CD14-positive monocyte (primary cell): ENCODE results near the gene JAKMIP2. TPM values are rescaled to one million over a fixed set of nuclear protein-coding genes. Genes with fewer than 3 reads are reported as not detected.
"Not testable (repeated sequence)": the region's sequence is repeated elsewhere in the genome, so short reads cannot be mapped to it uniquely, and the experiment has no call there.

ENCODE experiments used
- DNase-seq, 3 donors: peaks; one replicate each; pipeline ENCODE4 v3.0.0-alpha.2; 2011 to 2022
- H2AFZ ChIP-seq: 2 replicates; pipeline ENCODE4 v1.6.0; 2012; ENCODE audit warnings: mild to moderate bottlenecking, low read depth, low read length, inconsistent platforms; ENCODE audit not compliant: insufficient read depth, poor library complexity, severe bottlenecking
- H3K27ac ChIP-seq, 2 donors: 1 replicate in 1 of 2; 2 replicates in 1 of 2; pipeline ENCODE4 v1.5.1; 2012 to 2013; ENCODE audit warnings: low read length in 2 of 2, control low read depth in 1 of 2, inconsistent platforms in 1 of 2, low read depth in 1 of 2, mild to moderate bottlenecking in 1 of 2
- H3K27me3 ChIP-seq, 2 donors: one replicate each; pipeline versions ENCODE4 v1.6.0 to v1.6.1; 2011 to 2013; ENCODE audit warnings: low read length in 2 of 2; ENCODE audit not compliant: control insufficient read depth in 2 of 2, insufficient read depth in 2 of 2
- H3K36me3 ChIP-seq, 2 donors: replicated peaks in 1 of 2; 1 replicate in 1 of 2; 2 replicates in 1 of 2; pipeline versions ENCODE4 v1.5.1 to v1.6.1; 2012 to 2013; ENCODE audit warnings: low read length in 2 of 2, control low read depth in 1 of 2, inconsistent platforms in 1 of 2, mild to moderate bottlenecking in 1 of 2; ENCODE audit not compliant: insufficient read depth in 2 of 2, control insufficient read depth in 1 of 2
- H3K4me1 ChIP-seq, 2 donors: 1 replicate in 1 of 2; 2 replicates in 1 of 2; pipeline versions ENCODE4 v1.5.1 to v1.6.1; 2012 to 2013; ENCODE audit warnings: low read length in 2 of 2, control low read depth in 1 of 2, inconsistent platforms in 1 of 2, mild to moderate bottlenecking in 1 of 2, moderate library complexity in 1 of 2; ENCODE audit not compliant: insufficient read depth in 2 of 2, control insufficient read depth in 1 of 2
- H3K4me2 ChIP-seq: replicated peaks from 2 replicates; pipeline ENCODE3; 2012; ENCODE audit warnings: low read length, moderate library complexity, mild to moderate bottlenecking; ENCODE audit not compliant: poor library complexity, severe bottlenecking; ENCODE audit errors: extremely low read depth
- H3K4me3 ChIP-seq, 3 experiments: fragments of 200-600 bp in 1 of 3; sonication (generic) in 1 of 3; replicated peaks in 1 of 3; 1 replicate in 2 of 3; 2 replicates in 1 of 3; pipeline ENCODE4 v1.5.1; 2011 to 2013; ENCODE audit warnings: low read length in 3 of 3, mild to moderate bottlenecking in 3 of 3, control low read depth in 2 of 3, low read depth in 2 of 3, inconsistent platforms in 1 of 3, moderate library complexity in 1 of 3
- H3K79me2 ChIP-seq: 2 replicates; pipeline ENCODE4 v1.6.0; 2012; ENCODE audit warnings: mild to moderate bottlenecking, control low read depth, inconsistent platforms, low read length, moderate library complexity; ENCODE audit not compliant: insufficient read depth
- H3K9ac ChIP-seq: 2 replicates; pipeline ENCODE4 v1.6.0; 2017; ENCODE audit warnings: low read length, mild to moderate bottlenecking; ENCODE audit not compliant: insufficient read depth, poor library complexity, severe bottlenecking
- H3K9me3 ChIP-seq, 2 donors: replicated peaks in 1 of 2; 1 replicate in 1 of 2; 2 replicates in 1 of 2; pipeline versions ENCODE4 v1.5.1 to v1.6.1; 2012 to 2013; ENCODE audit warnings: low read length in 2 of 2, control low read depth in 1 of 2; ENCODE audit not compliant: control insufficient read depth in 1 of 2, insufficient read depth in 1 of 2
- H4K20me1 ChIP-seq: 2 replicates; pipeline ENCODE4 v1.6.0; 2012; ENCODE audit warnings: mild to moderate bottlenecking, low read length, control low read depth, moderate library complexity; ENCODE audit not compliant: insufficient read depth
- H3K27ac Mint-ChIP-seq, 7 donors: one replicate each; pipeline ENCODE4 v1.8.0; 2020; ENCODE audit warnings: mild to moderate bottlenecking in 7 of 7, mixed read lengths in 7 of 7, moderate library complexity in 6 of 7, inconsistent platforms in 2 of 7
- H3K27me3 Mint-ChIP-seq, 3 donors: one replicate each; pipeline ENCODE4 v1.8.0; 2021 to 2022; ENCODE audit warnings: low read depth in 3 of 3, mild to moderate bottlenecking in 3 of 3, mixed read lengths in 3 of 3, moderate library complexity in 3 of 3, inconsistent platforms in 1 of 3
- H3K36me3 Mint-ChIP-seq, 2 donors: one replicate each; pipeline ENCODE4 v1.8.0; 2020; ENCODE audit warnings: mixed read lengths in 2 of 2, inconsistent platforms in 1 of 2, mild to moderate bottlenecking in 1 of 2
- H3K4me1 Mint-ChIP-seq: one replicate; pipeline ENCODE4 v1.8.0; 2020; ENCODE audit warnings: mild to moderate bottlenecking, mixed read lengths
- H3K4me3 Mint-ChIP-seq, 2 donors: one replicate each; pipeline ENCODE4 v1.8.0; 2020; ENCODE audit warnings: mild to moderate bottlenecking in 2 of 2, mixed read lengths in 2 of 2, moderate library complexity in 1 of 2
- H3K9me3 Mint-ChIP-seq, 7 donors: one replicate each; pipeline ENCODE4 v1.8.0; 2020 to 2022; ENCODE audit warnings: mixed read lengths in 7 of 7, mild to moderate bottlenecking in 6 of 7, moderate library complexity in 6 of 7, inconsistent platforms in 2 of 7
- WGBS: methylation state at CpG from one replicate; pipeline ENCODE4 v1.1.5; 2013; ENCODE audit warnings: missing lambda C conversion rate; ENCODE audit not compliant: insufficient coverage; 5-methylcytosine and 5-hydroxymethylcytosine counted together
- intact Hi-C, 2 donors: fragments of 100-400 bp; cut with micrococcal nuclease; formaldehyde crosslinking; loops; one replicate each; pipeline versions ENCODE4 v1.15.0 to v1.15.1; 2023
- polyA plus RNA-seq, 3 donors: library from polyadenylated mRNA; depleted of rRNA in 1 of 3; unstranded in 2 of 3; stranded (reverse) in 1 of 3; fragments of 300-500 nt in 2 of 3; fragments of >200 nt in 1 of 3; fragmentation: Illumina TruSeq in 2 of 3; gene quantifications; 1 replicate in 2 of 3; 2 replicates in 1 of 3; pipeline ENCODE4 v1.2.3, GENCODE V29; 2012 to 2021
- TF ChIP-seq, protein P1 (sequence below): fragments of 200-600 bp; IDR thresholded peaks from one replicate; pipeline ENCODE4 v1.8.0; 2022; ENCODE audit warnings: antibody characterized with exemption, mild to moderate bottlenecking

The JAKMIP2 gene
- polyA plus RNA-seq, 3 donors = 0.02 TPM; not detected in 2

DNA sequence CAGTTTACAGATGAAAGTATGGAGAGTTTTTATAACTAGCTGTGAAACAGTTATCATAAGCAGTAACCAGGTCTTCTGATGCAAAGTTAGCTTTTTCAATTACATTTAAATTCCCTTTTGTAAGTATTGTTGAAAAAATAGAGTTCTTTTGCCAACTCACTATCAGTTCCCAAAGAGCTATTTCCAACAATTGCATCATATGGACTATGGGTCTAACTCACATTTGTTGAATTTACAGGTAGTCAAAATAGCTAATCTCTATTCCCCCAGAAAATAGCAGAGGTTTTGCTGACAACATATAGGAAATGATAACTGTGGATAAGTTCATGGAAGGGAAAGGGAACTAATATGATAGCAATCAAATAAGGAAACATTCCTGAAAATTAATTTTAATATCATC, 47.5 kb upstream of the JAKMIP2 start:
- H3K27me3 Mint-ChIP-seq = peaks cover 0 to 2% (median 0%) of the 10 kb centered on the region in 3 donors
- no peak for DNase-seq

DNA sequence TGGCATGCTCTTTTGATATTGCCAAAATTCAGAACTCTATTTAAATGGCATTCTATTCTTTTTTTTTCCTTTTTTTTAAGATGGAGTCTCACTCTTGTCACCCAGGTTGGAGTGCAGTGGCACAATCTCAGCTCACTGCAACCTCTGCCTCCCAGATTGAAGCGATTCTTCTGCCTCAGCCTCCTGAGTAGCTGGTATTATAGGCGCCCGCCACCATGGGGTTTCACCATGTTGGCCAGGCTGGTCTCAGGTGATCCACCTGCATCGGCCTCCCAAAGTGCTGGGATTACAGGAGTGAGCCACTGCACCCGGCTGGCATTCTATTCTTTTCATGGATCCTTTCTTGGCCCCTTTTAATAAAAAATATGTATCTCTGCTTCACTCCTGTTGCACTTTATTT, 44.5 kb upstream of the JAKMIP2 start:
- H3K9me3 ChIP-seq, H4K20me1 ChIP-seq, H3K4me3 ChIP-seq, H3K27me3 Mint-ChIP-seq, H3K4me2 ChIP-seq, H3K27ac Mint-ChIP-seq, H3K4me1 Mint-ChIP-seq, H3K36me3 Mint-ChIP-seq, H3K4me1 ChIP-seq, H3K9ac ChIP-seq, H3K79me2 ChIP-seq, H3K27me3 ChIP-seq, H2AFZ ChIP-seq, H3K9me3 Mint-ChIP-seq, H3K4me3 Mint-ChIP-seq, H3K36me3 ChIP-seq, DNase-seq, H3K27ac ChIP-seq: not testable (repeated sequence)
- intact Hi-C loops = loop anchor here in 1 of 2 donors (10.0 kb wide), 1 partner anchor 62 kb away; no protein-coding TSS in a partner anchor
- 98% methylated on average over 5 of the region's 5 CpGs for WGBS

More for the DNA sequence above, 47.5 kb upstream of the JAKMIP2 start:
- Histone ChIP-seq H3K79me2 (no peaks in the 10 kb centered on the region), H3K9me3 (no peaks in the 10 kb centered on the region), H3K36me3 (no peaks in the 10 kb centered on the region), H3K9ac (no peak overlapping the region), H3K4me1 (no peaks in the 10 kb centered on the region), H3K4me3 (no peak overlapping the region), H3K27me3 (no peaks in the 10 kb centered on the region), H2AFZ (no peak overlapping the region), H3K27ac (no peak overlapping the region), H4K20me1 (no peaks in the 10 kb centered on the region), H3K4me2 (no peak overlapping the region)
- no peak overlapping the region for H3K4me3 Mint-ChIP-seq
- no peaks in the 10 kb centered on the region for H3K36me3 Mint-ChIP-seq
- no peaks in the 10 kb centered on the region for H3K4me1 Mint-ChIP-seq
- TF ChIP-seq, protein P1, sequence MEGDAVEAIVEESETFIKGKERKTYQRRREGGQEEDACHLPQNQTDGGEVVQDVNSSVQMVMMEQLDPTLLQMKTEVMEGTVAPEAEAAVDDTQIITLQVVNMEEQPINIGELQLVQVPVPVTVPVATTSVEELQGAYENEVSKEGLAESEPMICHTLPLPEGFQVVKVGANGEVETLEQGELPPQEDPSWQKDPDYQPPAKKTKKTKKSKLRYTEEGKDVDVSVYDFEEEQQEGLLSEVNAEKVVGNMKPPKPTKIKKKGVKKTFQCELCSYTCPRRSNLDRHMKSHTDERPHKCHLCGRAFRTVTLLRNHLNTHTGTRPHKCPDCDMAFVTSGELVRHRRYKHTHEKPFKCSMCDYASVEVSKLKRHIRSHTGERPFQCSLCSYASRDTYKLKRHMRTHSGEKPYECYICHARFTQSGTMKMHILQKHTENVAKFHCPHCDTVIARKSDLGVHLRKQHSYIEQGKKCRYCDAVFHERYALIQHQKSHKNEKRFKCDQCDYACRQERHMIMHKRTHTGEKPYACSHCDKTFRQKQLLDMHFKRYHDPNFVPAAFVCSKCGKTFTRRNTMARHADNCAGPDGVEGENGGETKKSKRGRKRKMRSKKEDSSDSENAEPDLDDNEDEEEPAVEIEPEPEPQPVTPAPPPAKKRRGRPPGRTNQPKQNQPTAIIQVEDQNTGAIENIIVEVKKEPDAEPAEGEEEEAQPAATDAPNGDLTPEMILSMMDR = no peak
- intact Hi-C loops = no loop called here
- H3K27ac Mint-ChIP-seq = no peak overlapping the region
- no peaks in the 10 kb centered on the region for H3K9me3 Mint-ChIP-seq
